Measurements from ENCODE around the gene MYD88. TPM values are rescaled to one million over a fixed set of nuclear protein-coding genes. Genes with fewer than 3 reads are reported as not detected.

Gene MYD88
- total and polyA plus RNA-seq, 2 experiments from 2014 or later = 6.7 to 32.1 TPM

- Histone ChIP-seq H3K4me1 (ENCODE audit: insufficient read depth) (no peaks in the 10 kb centered on the region), H3K27me3 (replicated peaks; ENCODE audit: insufficient read depth) (0 out of 2 replicates have a peak, but pooled peaks cover 5% of the 10 kb centered on the region), H3K36me3 (ENCODE audit: low read depth) (no peaks in the 10 kb centered on the region), H3K79me2 (ENCODE audit: insufficient read depth) (no peaks in the 10 kb centered on the region), H3K9me3 (ENCODE audit: low read depth) (no peaks in the 10 kb centered on the region), H3F3A (ENCODE audit: insufficient read depth) (no peaks in the 10 kb centered on the region), H3K4me3 (no peak overlapping the region), H3K27ac (no peak overlapping the region), H4K20me1 (ENCODE audit: insufficient read depth) (no peaks in the 10 kb centered on the region), H3K9me2 (ENCODE audit: insufficient read depth) (no peaks in the 10 kb centered on the region), H3K4me2 (ENCODE audit: unreplicated experiment) (no peak overlapping the region), H2AFZ (no peak overlapping the region), H3K9ac (no peak overlapping the region)
- WGBS, 2 experiments (ENCODE audit: low coverage in 1 of 2, low lambda C conversion rate in 2 of 2, missing lambda C conversion rate in 2 of 2) = 70 to 71% methylated on average over 7 of the region's 7 CpGs
- in situ Hi-C loops (cut with MboI) = loop anchor here (25.0 kb wide), 1 partner anchor 379 kb away; the partner anchor contains the start of gene EXOG
- DNase-seq = no peak
- TF ChIP-seq EZH2phosphoT487 (IDR thresholded peaks at IDR 0.05; ENCODE audit: insufficient read depth, low read depth) (no peak), EZH2 (IDR thresholded peaks at IDR 0.05; ENCODE audit: insufficient read depth, poor library complexity, severe bottlenecking) (no peak)
Observed at GRCh38 chr3:38107911-38108648, 30.4 kb upstream of the MYD88 start.

DNA sequence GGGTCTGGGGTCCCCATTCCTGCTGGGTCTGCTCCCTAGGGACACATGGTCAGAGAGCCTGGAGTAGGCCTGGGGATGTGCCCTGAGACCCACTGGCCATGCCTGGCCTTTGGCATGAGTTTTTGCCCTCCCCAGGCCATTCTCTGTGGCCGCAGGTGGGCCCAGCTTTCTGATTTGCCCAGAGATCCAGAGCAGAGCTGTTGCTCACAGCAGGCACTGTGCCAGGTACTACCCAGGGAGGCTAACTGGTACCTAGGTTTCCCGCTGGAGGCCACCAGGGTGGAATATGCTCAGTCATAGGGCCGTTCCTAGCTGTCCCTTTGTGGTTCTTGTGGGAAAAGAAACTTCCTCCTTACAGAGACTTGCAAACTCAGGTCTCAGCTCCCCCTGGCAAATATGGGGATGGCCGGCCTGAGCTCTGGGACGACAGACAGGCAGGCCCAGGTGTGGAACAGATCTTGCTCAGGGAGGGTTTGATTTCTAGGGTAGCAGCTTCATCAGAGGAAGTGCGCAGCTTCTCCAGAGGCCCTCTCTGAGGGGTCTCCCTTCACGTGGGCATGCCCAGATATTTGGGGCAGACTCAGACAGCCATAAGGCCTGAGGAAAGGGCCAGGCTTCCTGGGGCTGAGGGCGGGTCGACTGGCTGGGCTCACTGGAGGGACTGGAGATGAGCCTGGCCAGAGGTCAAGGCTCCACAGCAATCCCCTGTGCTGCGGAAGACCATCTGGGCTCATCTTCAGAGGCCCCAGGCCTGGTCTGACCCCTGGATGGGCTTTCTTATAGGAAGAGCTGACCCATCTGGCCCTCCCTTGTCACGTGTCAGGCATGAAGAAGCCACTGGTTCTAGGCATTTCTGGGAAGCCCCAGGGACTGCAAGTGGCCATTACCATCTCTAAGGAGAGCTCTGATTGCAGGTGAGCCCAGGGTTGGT lies 29.5 kb upstream of the MYD88 start:
- no peak overlapping the region for H3K4me3 ChIP-seq
- TF ChIP-seq EZH2phosphoT487 (IDR thresholded peaks at IDR 0.05; ENCODE audit: insufficient read depth, low read depth) = no peak
- TF ChIP-seq EZH2 (IDR thresholded peaks at IDR 0.05; ENCODE audit: insufficient read depth, poor library complexity, severe bottlenecking) = no peak
- H4K20me1 ChIP-seq (ENCODE audit: insufficient read depth) = no peaks in the 10 kb centered on the region
- no peaks in the 10 kb centered on the region for H3K4me1 ChIP-seq (ENCODE audit: insufficient read depth)
- no peak for DNase-seq
- no peaks in the 10 kb centered on the region for H3K9me3 ChIP-seq (ENCODE audit: low read depth)
- no peaks in the 10 kb centered on the region for H3K36me3 ChIP-seq (ENCODE audit: low read depth)
- H3K9ac ChIP-seq = no peak overlapping the region
- 0 out of 2 replicates have a peak, but pooled peaks cover 5% of the 10 kb centered on the region for H3K27me3 ChIP-seq (replicated peaks; ENCODE audit: insufficient read depth)
- no peak overlapping the region for H3K27ac ChIP-seq
- in situ Hi-C loops (cut with MboI) = loop anchor here (25.0 kb wide), 1 partner anchor 378 kb away; the partner anchor contains the start of gene EXOG
- no peaks in the 10 kb centered on the region for H3F3A ChIP-seq (ENCODE audit: insufficient read depth)
- H2AFZ ChIP-seq = no peak overlapping the region
- no peaks in the 10 kb centered on the region for H3K79me2 ChIP-seq (ENCODE audit: insufficient read depth)
- no peak overlapping the region for H3K4me2 ChIP-seq (ENCODE audit: unreplicated experiment)
- H3K9me2 ChIP-seq (ENCODE audit: insufficient read depth) = no peaks in the 10 kb centered on the region
- 61 to 69% methylated on average over 11 of the region's 11 CpGs for WGBS, 2 experiments (ENCODE audit: low coverage in 1 of 2, low lambda C conversion rate in 2 of 2, missing lambda C conversion rate in 2 of 2)

GRCh38 chr3:38109580-38110313 lies 28.7 kb upstream of the MYD88 start:
- TF ChIP-seq EZH2 (IDR thresholded peaks at IDR 0.05; ENCODE audit: insufficient read depth, poor library complexity, severe bottlenecking) (no peak), EZH2phosphoT487 (IDR thresholded peaks at IDR 0.05; ENCODE audit: insufficient read depth, low read depth) (no peak)
- Histone ChIP-seq H3K79me2 (ENCODE audit: insufficient read depth) (no peaks in the 10 kb centered on the region), H3K27me3 (replicated peaks; ENCODE audit: insufficient read depth) (0 out of 2 replicates have a peak, but pooled peaks cover 5% of the 10 kb centered on the region), H3K36me3 (ENCODE audit: low read depth) (no peaks in the 10 kb centered on the region), H3K9me2 (ENCODE audit: insufficient read depth) (no peaks in the 10 kb centered on the region), H2AFZ (no peak overlapping the region), H3K9me3 (ENCODE audit: low read depth) (no peaks in the 10 kb centered on the region), H3K9ac (no peak overlapping the region), H3K4me1 (ENCODE audit: insufficient read depth) (no peaks in the 10 kb centered on the region), H3K4me2 (ENCODE audit: unreplicated experiment) (no peak overlapping the region), H3K27ac (no peak overlapping the region), H3K4me3 (no peak overlapping the region), H4K20me1 (ENCODE audit: insufficient read depth) (no peaks in the 10 kb centered on the region), H3F3A (ENCODE audit: insufficient read depth) (no peaks in the 10 kb centered on the region)
- 74 to 76% methylated on average over 17 of the region's 17 CpGs for WGBS, 2 experiments (ENCODE audit: low coverage in 1 of 2, low lambda C conversion rate in 2 of 2, missing lambda C conversion rate in 2 of 2)
- DNase-seq = no peak
- in situ Hi-C loops (cut with MboI) = loop anchor here (25.0 kb wide), 1 partner anchor 378 kb away; the partner anchor contains the start of gene EXOG
